Occipital lobe (tissue), 2 donors: ENCODE results near the gene PIEZO2. TPM values are rescaled to one million over a fixed set of nuclear protein-coding genes. Genes with fewer than 3 reads are reported as not detected.

Source experiments
- DNase-seq: peaks from one replicate; lab custom pipeline; 2025; lab: John Stamatoyannopoulos, UW
- total RNA-seq: library from RNA; depleted of rRNA; stranded (reverse); fragments of >200 nt; gene quantifications from one replicate; pipeline ENCODE4 v1.2.3, GENCODE V29; 2014

The PIEZO2 gene
- total RNA-seq, 1 donor from 2014 or later, result 8.0 TPM

DNA sequence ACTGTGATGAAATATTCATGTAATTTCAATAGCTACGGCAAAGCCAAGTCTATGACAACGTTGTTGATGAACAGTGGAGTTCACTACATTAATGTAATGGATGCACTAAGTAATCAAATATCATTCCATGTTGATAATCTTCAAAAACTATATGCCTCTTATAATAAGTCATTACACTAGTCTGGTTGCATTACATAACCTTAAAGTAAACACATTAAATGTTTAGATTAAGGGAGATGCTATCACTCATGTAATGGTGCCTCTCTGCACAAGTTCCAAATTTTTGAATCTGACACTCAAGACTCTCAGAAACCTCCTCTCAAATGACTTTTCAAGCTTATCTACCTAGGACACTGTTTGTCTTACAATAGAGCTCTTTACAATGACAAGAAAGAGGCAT is 35.4 kb downstream of the PIEZO2 start:
- DNase-seq, result no peak

DNA sequence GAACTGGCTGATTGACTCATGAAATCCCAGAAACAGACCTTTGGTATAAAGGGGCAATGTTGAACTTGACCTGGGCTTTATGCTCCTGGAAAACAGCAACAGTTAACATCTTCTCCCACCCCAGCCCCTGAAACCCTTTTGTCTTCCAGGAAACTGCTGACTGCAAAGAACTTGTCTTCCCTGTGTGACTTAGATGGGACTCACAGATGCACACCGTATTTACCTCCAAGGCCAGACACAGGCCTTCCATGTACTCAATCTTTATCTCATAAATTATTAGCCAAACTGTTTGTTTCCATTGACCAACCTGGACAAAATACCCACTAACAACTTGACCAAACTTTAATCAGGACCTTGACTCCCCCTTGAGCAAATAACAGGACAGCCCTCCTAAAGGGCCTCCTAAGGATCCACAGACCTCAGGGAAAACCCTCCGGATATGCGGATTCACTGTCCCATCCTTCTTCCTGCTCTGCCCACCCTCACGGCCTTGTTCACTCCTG is 36.3 kb downstream of the PIEZO2 start:
- DNase-seq, result no peak

DNA sequence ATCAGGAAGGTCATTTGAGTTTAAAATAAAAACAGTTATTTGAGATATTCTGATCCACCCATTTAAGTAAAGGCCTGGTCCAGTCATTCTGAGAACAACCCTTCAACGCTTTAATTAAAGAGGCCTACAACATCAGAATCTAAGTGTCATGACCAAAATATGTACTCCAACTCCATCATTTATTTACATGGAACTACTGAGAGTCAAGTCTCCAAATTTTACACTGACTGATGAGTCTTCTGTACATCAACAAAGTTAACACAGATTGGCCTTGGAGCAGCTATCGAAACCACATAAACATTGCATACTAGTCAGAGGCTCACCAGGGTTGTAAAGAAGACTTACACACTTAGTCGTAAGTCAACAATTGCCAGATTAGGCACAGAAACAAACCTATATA is 37.1 kb downstream of the PIEZO2 start:
- no peak for DNase-seq

GRCh38 chr18:11110509-11110908 is 38.9 kb downstream of the PIEZO2 start:
- DNase-seq, result no peak

- no peak for DNase-seq
Observed at GRCh38 chr18:11108947-11109346, 40.4 kb downstream of the PIEZO2 start.

DNA sequence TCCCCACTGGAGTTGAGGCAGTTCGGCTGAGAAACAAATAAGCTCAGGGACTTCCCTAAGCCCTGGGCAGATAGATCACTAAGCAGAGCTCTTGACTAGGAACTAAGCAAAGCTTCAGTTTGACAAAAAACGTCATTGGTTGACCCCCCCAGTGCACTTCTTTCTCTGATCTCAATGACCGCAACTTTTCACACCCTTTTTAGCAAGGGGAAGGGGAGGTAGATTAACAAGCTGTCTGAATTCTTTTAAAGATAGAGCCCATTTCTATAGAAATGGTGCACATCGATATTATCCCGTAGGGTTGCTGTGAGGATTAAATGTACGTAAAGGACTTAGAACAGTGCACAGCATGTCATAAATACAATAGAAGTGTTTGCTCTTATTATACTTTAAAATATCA is 42.5 kb downstream of the PIEZO2 start:
- no peak for DNase-seq

GRCh38 chr18:11105463-11105862 is 43.9 kb downstream of the PIEZO2 start:
- DNase-seq, result no peak

DNA sequence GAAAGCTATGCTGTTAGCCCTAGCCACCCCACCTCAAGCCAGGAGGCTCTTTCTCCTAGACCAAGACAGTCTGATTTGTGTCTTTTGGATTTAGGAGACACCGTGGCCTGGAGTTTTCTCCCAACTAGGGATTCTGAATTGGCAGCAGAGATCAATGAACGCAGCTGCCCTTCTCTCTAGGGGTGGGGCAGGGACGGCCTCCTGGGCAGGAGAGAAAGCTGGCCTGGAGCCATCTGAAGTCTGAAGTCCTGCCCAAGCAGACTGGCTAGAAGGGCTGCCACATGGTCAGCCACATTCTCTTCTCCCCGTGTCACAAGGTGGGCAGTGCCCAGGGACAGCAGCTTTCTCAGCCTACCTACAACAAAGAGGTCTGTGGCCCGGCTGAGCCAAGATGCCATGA is 45.1 kb downstream of the PIEZO2 start:
- no peak for DNase-seq

DNA sequence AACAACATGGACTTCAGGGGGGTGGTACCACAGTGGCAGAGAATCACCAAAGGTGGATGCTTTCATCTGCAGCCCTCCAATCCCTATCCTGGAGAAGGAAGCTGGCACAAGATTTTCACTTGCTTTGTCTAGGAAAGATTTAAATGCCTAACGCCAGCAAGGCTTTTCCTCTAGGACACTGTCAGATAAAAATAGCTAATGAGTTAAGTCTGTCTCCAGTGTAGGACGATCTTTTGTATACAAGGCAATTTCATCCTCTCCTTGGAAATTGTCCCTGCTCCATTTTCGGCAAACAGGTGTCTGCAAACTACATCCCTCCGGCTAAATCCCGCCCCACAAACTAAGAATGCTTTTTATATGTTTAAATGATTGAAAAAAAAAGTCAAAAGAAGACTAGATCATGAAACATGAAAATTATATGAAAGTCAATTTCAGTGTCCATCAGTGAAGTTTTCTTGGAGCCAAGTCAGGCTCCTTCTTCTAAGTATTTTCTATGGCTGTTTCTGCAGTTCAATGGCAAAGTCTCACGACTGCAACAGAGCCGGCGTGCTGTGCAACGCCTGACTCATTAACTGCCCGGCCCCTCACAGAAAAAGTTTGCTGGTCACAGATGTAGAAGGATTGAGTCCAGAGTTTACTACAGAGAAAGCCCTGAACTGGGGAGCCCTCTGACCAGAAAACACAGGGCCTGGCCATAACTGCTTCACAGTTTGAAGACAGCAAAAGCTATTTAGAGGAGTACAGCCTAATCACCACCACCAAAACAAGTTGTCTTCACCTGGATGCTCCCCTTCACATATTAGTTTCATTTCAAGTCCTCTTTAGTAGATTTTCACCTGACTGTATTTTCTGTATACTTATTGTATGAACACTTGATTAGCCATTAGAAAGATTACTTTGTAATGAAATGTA is 52.3 kb downstream of the PIEZO2 start:
- no peak for DNase-seq

DNA sequence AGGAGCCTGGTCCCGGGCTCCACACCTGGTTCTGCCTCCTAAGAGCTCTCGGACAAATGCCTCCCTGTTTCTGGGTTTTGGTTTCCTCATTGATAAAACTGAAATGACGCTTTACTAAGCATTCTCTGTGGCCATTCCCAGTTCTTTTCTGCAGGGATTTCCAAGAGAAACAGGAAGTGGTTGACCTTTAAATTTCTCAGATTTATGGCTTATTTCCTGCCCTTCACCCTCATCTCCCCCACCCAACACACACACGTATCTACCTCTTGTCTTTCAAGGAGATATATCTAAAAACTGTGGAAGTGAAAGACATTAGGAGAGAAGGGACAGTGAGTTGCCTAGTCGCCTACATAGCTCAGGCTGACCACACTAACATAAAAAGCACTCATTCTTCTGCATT is 53.0 kb downstream of the PIEZO2 start:
- DNase-seq, result no peak

DNA sequence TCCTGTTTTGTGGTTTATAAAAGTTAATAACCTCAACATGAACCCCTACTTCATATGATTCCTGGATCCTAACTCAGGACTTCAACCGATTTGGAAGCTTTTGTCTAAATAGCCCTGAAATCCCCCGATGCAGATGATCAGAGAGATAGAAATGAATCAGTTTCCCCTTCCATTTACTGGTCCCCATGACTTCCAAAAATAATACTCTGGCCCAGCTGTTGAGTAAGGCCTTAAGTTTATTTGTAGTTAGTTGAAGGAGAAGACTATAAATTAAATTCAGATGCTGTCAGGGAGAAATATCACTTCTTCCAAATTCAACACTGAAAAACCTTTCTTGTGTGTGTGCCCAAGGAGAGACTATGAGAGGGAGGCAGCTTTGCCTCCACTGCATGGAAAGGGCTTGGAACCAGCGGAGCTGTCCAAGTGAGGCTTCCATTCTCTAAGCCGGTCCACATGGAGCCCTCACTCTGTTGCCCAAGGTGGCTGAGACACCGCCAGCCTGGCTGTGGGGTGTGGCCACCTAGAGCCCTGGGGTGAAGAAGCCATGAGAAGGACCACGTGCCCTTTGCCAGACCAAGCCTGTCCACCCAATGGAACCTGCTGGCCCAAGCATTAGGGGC is 53.6 kb downstream of the PIEZO2 start:
- DNase-seq, result no peak

- DNase-seq, result no peak
Observed at GRCh38 chr18:11095211-11095610, 54.2 kb downstream of the PIEZO2 start.

GRCh38 chr18:11091746-11092145 is 57.6 kb downstream of the PIEZO2 start:
- no peak for DNase-seq

- DNase-seq, result no peak
Observed at GRCh38 chr18:11089931-11090715, 59.2 kb downstream of the PIEZO2 start.

DNA sequence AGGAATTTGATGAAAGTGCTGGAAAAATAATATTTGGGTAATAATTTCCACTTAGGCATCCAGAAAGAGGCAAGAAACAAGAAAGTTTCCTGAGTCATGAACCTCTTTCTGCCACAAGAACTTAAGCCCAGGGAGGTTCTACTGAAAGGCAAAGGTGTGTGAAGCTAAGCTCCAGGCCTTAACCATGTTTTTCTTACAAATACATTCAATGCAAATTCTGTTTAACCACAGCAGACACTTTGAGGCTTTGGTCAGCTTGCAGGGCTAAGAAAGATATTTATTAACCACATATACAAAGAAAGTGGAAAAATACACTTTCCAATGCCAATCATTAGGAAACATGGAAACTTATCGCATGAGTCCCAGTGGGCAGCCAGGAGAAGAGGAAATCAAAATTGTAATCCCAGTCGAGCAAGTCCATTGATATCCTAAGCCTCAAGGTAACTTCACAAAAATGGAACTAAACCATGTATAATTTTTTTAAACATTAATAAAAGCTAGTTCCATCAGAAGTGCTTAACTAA is 68.3 kb downstream of the PIEZO2 start:
- no peak for DNase-seq

DNA sequence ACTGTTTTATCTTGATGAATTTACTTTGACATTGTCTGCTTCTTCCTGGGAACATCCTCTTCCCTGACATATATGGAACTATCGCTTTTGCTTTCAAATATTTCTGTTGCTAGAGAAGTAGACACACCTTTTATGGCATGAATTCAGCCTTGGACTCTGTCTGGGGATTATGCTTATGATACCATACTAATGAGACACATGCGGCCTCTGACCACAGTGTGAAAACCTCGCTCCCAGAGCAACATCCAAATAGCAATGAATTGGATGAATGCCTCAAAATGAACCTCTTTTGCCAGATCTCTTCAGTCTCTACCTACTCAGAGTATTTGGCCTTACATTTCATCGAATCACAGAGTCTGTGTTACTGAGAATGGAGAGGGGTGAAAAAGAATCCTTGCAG is 70.9 kb downstream of the PIEZO2 start:
- no peak for DNase-seq

DNA sequence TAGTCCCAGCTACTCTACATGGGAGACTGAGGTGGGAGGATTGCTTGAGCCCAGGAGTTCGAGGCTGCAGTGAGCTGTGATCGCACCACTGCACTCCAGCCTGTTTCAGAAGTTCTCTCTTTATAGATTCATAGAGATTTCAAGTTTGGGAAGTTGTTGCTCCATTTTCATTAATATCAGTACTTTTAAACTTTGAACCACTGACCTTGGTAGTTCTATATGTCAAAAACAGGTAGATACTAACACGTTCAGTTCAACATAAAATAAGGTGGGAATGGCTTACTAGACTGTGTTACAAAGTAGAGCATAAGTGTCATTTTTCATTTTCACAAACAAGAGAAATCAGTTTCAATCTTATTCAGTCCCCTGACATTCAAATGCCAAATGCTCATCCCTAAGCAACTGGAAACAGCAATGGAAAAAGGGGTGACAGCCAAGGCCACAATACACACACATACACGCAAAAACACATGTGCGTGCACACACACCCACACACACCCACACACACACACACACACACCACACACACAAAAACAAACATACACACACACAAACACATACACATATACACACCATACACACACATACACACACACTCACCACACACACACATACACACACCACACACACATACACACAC is 71.7 kb downstream of the PIEZO2 start:
- DNase-seq, result no peak

DNA sequence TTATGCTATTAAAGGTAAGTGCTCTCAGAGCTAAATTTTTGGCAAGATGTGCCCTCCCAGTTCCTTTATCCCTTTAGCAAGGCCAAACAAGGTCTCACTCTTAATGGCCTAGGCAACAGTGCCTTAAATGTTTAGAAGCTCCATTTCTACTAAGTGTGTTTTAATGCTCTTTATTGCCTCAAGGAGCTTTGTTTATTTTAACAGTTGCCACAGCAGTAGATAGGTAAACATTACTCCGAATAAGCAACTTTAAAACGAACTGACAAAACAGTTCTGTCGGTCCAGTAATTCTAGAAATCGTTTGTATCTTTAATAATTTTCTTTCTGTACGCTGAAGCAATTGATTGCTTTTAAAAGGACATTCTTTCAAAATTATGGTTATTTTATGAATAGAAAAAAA is 74.5 kb downstream of the PIEZO2 start:
- DNase-seq, result no peak

DNA sequence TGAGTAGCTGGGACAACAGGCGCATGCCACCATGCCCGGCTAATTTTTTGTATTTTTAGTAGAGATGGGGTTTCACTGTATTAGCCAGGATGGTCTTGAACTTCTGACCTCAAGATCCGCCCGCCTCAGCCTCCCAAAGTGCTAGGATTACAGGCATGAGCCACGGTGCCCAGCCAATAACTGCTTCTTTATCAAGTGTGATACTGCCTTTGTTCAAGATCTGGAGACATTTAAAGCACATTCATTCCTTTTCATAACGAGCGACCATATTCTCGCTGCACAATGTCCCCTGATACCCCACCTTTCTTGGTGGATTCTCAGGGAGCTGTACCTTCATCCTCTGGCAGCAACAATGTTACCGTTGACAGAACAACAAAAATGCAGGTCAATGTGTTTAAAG is 75.4 kb downstream of the PIEZO2 start:
- no peak for DNase-seq

GRCh38 chr18:11072632-11073031 is 76.7 kb downstream of the PIEZO2 start:
- DNase-seq, result no peak

- no peak for DNase-seq
Observed at GRCh38 chr18:11071300-11071699, 78.1 kb downstream of the PIEZO2 start.
